OCI-LY1 (cell line): ENCODE data around the gene SRRM5.
"Not testable (repeated sequence)": the region's sequence is repeated elsewhere in the genome, so short reads cannot be mapped to it uniquely, and the experiment has no call there.

Experiments used
- H2AFZ ChIP-seq: fragments of 200-600 bp; sonication (generic), shearing (Covaris generic); 2 replicates; pipeline ENCODE4 v1.6.0; 2014; ENCODE audit warnings: antibody characterized with exemption, mild to moderate bottlenecking, low read length
- H3F3A ChIP-seq: fragments of 200-600 bp; sonication (generic), shearing (Covaris generic); 2 replicates; pipeline ENCODE4 v1.6.0; 2014; ENCODE audit warnings: mild to moderate bottlenecking, antibody characterized with exemption, low read length, moderate library complexity; ENCODE audit not compliant: insufficient read depth
- H3K27ac ChIP-seq: fragments of 200-600 bp; sonication (generic); 2 replicates; pipeline ENCODE4 v1.5.1; 2014; ENCODE audit warnings: low read length, mixed run types, mild to moderate bottlenecking, low read depth; ENCODE audit not compliant: poor library complexity, severe bottlenecking
- H3K27me3 ChIP-seq: fragments of 200-600 bp; sonication (generic); 2 replicates; pipeline ENCODE4 v1.6.0; 2014; ENCODE audit warnings: antibody characterized with exemption, mild to moderate bottlenecking, low read length, moderate library complexity; ENCODE audit not compliant: insufficient read depth
- H3K36me3 ChIP-seq: fragments of 200-600 bp; sonication (generic); 2 replicates; pipeline ENCODE4 v1.6.1; 2014; ENCODE audit warnings: mild to moderate bottlenecking, antibody characterized with exemption, low read length, moderate library complexity, mixed read lengths; ENCODE audit not compliant: insufficient read depth
- H3K4me1 ChIP-seq: fragments of 200-600 bp; sonication (generic); 2 replicates; pipeline ENCODE4 v1.5.1; 2014; ENCODE audit warnings: mild to moderate bottlenecking, low read length, moderate library complexity; ENCODE audit not compliant: insufficient read depth, severe bottlenecking
- H3K4me2 ChIP-seq: fragments of 200-600 bp; sonication (generic), shearing (Covaris generic); 2 replicates; pipeline ENCODE4 v1.6.1; 2014; ENCODE audit warnings: low read length
- H3K4me3 ChIP-seq: fragments of 200-600 bp; sonication (generic); 2 replicates; pipeline ENCODE4 v1.5.1; 2014; ENCODE audit warnings: low read length, low read depth, mild to moderate bottlenecking, mixed read lengths; ENCODE audit not compliant: poor library complexity, severe bottlenecking
- H3K79me2 ChIP-seq: fragments of 200-600 bp; shearing (Covaris generic); 2 replicates; pipeline ENCODE4 v1.6.1; 2016; ENCODE audit warnings: mixed run types, low read length, mixed read lengths; ENCODE audit not compliant: insufficient read depth
- H3K9ac ChIP-seq: fragments of 200-600 bp; sonication (generic), shearing (Covaris generic); 2 replicates; pipeline ENCODE4 v1.6.1; 2014; ENCODE audit warnings: mild to moderate bottlenecking, low read length, mixed read lengths
- H3K9me2 ChIP-seq: fragments of 200-600 bp; sonication (generic), shearing (Covaris generic); 2 replicates; pipeline ENCODE4 v1.6.1; 2014; ENCODE audit warnings: low read depth, mild to moderate bottlenecking, low read length, mixed read lengths
- H3K9me3 ChIP-seq: fragments of 200-600 bp; shearing (Covaris generic); 2 replicates; pipeline ENCODE4 v1.6.1; 2014; ENCODE audit warnings: low read length, mixed read lengths
- H4K20me1 ChIP-seq: fragments of 200-600 bp; sonication (generic), shearing (Covaris generic); 2 replicates; pipeline ENCODE4 v1.6.0; 2016; ENCODE audit warnings: mild to moderate bottlenecking, low read length; ENCODE audit not compliant: insufficient read depth
- CTCF ChIP-seq: fragments of 200-600 bp; sonication (generic), shearing (Covaris generic); IDR thresholded peaks from 2 replicates; pipeline ENCODE4 v1.5.1; 2017; ENCODE audit warnings: mild to moderate bottlenecking, antibody characterized with exemption, low read length, moderate library complexity, mixed read lengths
- EZH2 ChIP-seq: fragments of 200-600 bp; sonication (generic), shearing (Covaris generic); IDR thresholded peaks from 2 replicates; pipeline ENCODE4 v1.8.0; 2017; ENCODE audit warnings: borderline replicate concordance, mixed run types, mild to moderate bottlenecking, antibody characterized with exemption, low read length, moderate library complexity, mixed read lengths

Gene SRRM5

GRCh38 chr19:43586346-43586745 is 25.5 kb upstream of the SRRM5 start:
- Histone ChIP-seq H3K9ac (no peak overlapping the region), H3K4me3 (no peak overlapping the region), H3K4me1 (peaks cover 20% of the 10 kb centered on the region), H4K20me1 (no peaks in the 10 kb centered on the region), H3K27ac (no peak overlapping the region), H2AFZ (no peak overlapping the region), H3K27me3 (no peaks in the 10 kb centered on the region), H3K79me2 (no peaks in the 10 kb centered on the region), H3K36me3 (no peaks in the 10 kb centered on the region; the same call in 1 of the 2 replicates), H3F3A (no peaks in the 10 kb centered on the region), H3K9me2 (no peaks in the 10 kb centered on the region), H3K4me2 (no peak overlapping the region), H3K9me3 (no peaks in the 10 kb centered on the region)
- TF ChIP-seq CTCF (no peak), EZH2 (no peak)

- not testable (repeated sequence) for H3K79me2 ChIP-seq, H3K27me3 ChIP-seq, H2AFZ ChIP-seq, H4K20me1 ChIP-seq, H3K9ac ChIP-seq, H3K9me2 ChIP-seq, H3K4me2 ChIP-seq, H3F3A ChIP-seq, H3K4me3 ChIP-seq, H3K36me3 ChIP-seq, H3K9me3 ChIP-seq, H3K27ac ChIP-seq
- H3K4me1 ChIP-seq: peaks cover 20% of the 10 kb centered on the region
Observed at GRCh38 chr19:43587029-43587428, 24.9 kb upstream of the SRRM5 start.

GRCh38 chr19:43589277-43589676 is 22.6 kb upstream of the SRRM5 start:
- Histone ChIP-seq H3K4me1 (peaks cover 12% of the 10 kb centered on the region), H3K79me2 (no peaks in the 10 kb centered on the region), H3K4me2 (no peak overlapping the region), H3K27me3 (no peaks in the 10 kb centered on the region), H3K27ac (no peak overlapping the region), H3K9ac (no peak overlapping the region), H4K20me1 (no peaks in the 10 kb centered on the region), H3K36me3 (peaks cover 13% of the 10 kb centered on the region; the same call in 1 of the 2 replicates), H3K9me3 (no peaks in the 10 kb centered on the region), H2AFZ (no peak overlapping the region), H3F3A (no peaks in the 10 kb centered on the region), H3K9me2 (no peaks in the 10 kb centered on the region), H3K4me3 (no peak overlapping the region)
- TF ChIP-seq CTCF (no peak), EZH2 (no peak)

GRCh38 chr19:43589678-43590077 is 22.2 kb upstream of the SRRM5 start:
- no peaks in the 10 kb centered on the region for H4K20me1 ChIP-seq
- H2AFZ ChIP-seq: no peak overlapping the region
- no peak overlapping the region for H3K27ac ChIP-seq
- H3K9ac ChIP-seq: no peak overlapping the region
- H3K79me2 ChIP-seq: no peaks in the 10 kb centered on the region
- peaks cover 10% of the 10 kb centered on the region for H3K4me1 ChIP-seq
- no peaks in the 10 kb centered on the region for H3K9me2 ChIP-seq
- no peak overlapping the region for H3K4me3 ChIP-seq
- H3K27me3 ChIP-seq: no peaks in the 10 kb centered on the region
- no peaks in the 10 kb centered on the region for H3F3A ChIP-seq
- H3K36me3 ChIP-seq: peaks cover 13% of the 10 kb centered on the region; the same call in 1 of the 2 replicates
- H3K4me2 ChIP-seq: no peak overlapping the region
- H3K9me3 ChIP-seq: no peaks in the 10 kb centered on the region
- TF ChIP-seq CTCF (no peak), EZH2 (no peak)
